HL-60 (cell line): ENCODE data around the gene PDGFA.

Experiments used
- CTCF ChIP-seq: IDR thresholded peaks from one replicate; pipeline ENCODE4 v1.5.1; 2011; ENCODE audit warnings: low read length, control low read depth, inconsistent platforms; ENCODE audit not compliant: insufficient read depth
- GABPA ChIP-seq: IDR thresholded peaks from 2 replicates; pipeline ENCODE4 v1.6.1; 2012; ENCODE audit warnings: low read depth
- POLR2AphosphoS5 ChIP-seq: IDR thresholded peaks from 2 replicates; pipeline ENCODE4 v1.6.1; 2012; ENCODE audit warnings: low read depth
- REST ChIP-seq: IDR thresholded peaks from 2 replicates; pipeline ENCODE4 v1.6.1; 2012; ENCODE audit warnings: low read depth; ENCODE audit not compliant: insufficient replicate concordance
- SPI1 ChIP-seq: IDR thresholded peaks from 2 replicates; pipeline ENCODE4 v1.6.1; 2012; ENCODE audit warnings: low read depth, mild to moderate bottlenecking, borderline replicate concordance

GRCh38 chr7:517774-518629, 1.6 kb downstream of the PDGFA start:
- no peak for TF ChIP-seq CTCF
- TF ChIP-seq SPI1, result no peak
- no peak for TF ChIP-seq GABPA
- TF ChIP-seq REST, result no peak
- TF ChIP-seq POLR2AphosphoS5, result no peak
